Measurements from ENCODE around the gene APPL2.
"Not testable (repeated sequence)": the region's sequence is repeated elsewhere in the genome, so short reads cannot be mapped to it uniquely, and the experiment has no call there.

Gene APPL2

DNA sequence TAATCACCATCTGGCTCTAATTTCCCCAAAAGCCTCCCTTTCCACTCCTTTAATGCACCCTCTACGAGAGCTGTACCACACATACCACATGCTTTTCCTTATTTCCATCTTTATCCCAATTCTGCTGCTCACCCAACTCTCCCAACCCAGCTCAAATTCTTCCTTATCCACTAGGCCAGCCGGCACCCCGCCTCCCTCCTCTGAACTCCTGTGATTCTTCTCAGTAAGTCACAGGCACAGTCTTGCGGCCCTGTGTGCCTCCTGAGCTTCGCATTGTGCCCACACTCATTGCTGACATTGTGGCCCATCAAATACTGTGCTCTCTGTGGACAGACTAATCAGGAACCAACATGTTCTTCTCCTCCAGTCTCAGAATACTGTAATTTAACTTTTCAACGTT is 45.4 kb downstream of the APPL2 start:
- no peak for DNase-seq (ENCODE audit: low read depth)

DNA sequence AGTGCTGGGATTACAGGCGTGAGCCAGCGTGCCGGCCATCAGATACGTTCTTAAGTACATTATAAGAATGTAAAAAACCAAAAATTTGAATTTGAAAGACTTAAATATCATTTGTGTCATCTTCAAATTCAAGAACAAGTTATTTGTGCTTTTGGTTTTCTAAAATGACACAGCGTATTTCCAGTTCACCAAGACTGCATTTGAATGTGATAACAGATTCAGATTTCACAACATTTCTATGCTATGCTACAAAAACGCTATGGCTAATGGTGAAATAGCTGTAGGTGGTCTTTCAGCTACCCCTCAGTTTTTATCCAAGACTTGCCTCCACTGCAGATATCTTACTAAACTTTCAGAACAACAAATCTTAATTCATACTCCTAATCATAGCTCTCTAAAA is 46.7 kb downstream of the APPL2 start:
- no peak for DNase-seq (ENCODE audit: low read depth)

DNA sequence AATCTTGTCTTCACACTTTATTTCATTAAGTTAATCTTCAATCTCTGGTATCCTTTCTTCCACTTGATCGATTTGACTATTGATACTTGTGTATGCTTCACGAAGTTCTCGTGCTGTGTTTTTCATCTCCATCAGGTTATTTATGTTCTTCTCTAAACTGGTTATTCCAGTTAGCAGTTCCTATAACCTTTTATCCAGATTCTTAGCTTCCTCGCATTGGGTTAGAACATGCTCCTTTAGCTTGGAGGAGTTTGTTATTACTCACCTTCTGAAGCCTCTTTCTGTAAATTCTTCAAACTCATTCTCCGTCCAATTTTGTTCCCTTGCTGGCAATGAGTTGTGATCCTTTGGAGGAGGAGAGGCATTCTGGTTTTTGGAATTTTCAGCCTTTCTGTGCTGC is 52.0 kb downstream of the APPL2 start:
- not testable (repeated sequence) for DNase-seq (ENCODE audit: low read depth)

DNA sequence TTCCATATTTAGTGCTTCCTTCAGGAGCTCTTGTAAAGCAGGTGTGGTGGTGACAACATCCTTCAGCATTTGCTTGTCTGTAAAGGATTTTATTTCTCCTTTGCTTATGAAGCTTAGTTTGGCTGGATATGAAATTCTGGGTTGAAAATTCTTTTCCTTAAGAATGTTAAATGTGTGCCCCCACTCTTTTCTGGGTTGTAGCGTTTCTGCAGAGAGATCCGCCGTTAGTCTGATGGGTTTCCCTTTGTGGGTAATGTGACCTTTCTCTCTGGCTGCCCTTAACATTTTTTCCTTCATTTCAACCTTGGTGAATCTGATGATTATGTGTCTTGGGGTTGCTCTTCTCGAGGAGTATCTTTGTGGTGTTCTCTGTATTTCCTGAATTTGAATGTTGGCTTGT is 52.6 kb downstream of the APPL2 start:
- DNase-seq (ENCODE audit: low read depth): not testable (repeated sequence)

DNA sequence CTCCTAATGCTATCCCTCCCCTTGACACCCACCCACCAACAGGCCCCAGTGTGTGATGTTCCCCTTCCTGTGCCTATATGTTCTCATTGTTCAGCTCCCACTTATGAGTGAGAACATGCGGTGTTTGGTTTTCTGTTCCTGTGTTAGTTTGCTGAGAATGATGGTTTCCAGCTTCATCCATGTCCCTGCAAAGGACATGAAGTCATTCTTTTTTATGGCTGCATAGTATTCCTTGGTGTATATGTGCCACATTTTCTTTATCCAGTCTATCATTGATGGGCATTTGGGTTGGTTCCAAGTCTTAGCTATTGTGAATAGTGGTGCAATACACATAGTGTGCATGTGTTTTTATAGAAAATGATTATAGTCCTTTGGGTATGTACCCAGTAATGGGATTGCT is 56.9 kb downstream of the APPL2 start:
- DNase-seq (ENCODE audit: low read depth): not testable (repeated sequence)

DNA sequence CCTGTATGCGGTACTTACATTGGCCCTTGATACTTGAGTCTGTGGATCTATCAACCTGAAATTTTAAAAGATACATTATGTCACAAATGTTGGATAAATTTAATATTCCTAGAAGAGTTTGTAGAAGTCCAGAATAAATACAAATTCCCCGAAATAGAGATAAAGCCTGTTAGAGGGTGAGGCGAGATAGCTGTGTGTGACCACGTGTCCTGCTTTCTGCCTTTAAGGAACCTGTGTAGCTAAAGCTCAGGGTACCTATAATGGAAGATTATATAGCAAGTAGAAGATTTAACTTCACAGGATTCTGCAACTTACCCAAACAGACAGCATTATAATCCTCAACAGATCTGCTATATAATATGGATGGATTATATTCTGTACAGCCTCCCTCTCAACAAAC is 58.8 kb downstream of the APPL2 start:
- no peak for DNase-seq (ENCODE audit: low read depth)

DNA sequence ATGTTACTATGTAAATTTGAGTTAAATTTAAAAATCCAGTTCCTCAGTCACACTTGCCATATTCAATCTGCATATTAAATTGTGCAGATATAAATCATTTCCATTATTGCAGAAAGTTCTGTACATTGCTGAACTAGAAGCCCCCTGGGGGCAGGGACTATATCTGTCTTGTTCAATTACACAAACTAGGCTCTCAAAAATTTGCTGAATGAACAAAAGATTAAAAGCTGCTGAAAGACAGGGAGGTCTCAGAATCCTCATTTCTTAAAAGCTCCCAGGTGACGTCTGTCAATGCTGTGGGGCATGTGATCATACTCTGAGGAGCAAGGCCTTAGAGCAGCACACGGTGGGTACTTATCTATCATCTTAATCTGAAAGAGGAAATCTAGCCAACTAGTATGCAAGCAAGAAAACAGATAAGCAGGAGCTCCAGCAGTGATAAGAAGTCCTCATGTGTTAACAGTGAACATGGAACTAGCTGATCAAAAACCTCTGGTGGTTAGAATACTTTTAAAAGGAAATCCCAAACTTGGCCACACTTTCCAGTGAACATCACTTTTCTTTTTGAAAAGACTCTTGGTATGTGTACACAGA is 60.5 kb downstream of the APPL2 start:
- DNase-seq (ENCODE audit: low read depth): no peak

DNA sequence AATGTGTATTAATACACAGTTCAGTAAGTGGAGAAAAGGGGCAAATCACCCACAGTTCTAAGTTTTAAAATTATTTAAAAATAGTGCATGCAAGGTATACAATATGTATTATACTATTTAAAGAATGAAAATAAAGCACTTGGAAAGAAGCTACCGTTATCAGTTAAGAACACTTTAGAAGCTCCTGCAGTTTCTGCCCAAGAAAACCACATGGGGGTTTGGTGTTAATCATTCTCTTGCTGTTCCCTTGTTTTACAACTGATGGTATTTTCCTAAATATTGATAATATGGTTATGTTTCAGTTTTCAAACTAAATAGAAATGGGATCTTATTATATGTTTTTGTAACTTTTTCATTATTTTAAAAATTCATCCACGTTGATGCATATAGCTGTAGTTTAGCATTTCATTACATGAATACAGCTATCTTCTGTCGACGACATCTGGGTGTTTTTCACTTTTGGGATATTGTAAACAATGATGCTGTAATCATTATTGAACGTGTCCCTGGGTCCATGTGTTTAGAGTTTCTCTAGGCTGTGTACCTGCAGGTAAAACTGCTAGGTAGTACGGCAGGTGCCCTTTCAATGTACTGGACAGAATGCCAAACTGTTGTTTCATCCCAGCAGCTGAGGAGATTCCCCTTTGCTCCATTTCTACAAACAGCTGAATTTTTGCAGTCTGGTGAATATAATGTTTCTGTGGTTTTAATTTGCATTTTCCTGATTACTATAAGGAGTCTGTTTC is 64.1 kb downstream of the APPL2 start:
- no peak for DNase-seq (ENCODE audit: low read depth)

DNA sequence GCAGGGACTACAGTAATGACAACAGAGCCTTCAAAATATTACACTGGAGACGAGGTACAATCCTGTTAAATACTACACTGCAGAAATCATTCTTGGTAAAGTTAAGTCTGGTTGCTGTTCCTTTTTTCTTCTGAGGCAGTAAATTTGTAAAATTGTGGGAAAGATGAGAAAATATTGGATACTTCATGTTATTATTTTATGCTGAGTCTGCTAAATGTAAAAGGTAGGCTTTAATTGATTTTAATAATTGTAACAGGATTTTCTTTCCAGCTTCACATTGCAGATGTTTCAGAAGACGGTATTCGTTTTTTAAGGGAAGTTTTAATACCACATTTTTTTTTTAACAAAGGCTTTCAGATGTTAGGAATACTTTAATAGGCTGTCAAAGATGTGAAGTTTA is 65.8 kb downstream of the APPL2 start:
- no peak for DNase-seq (ENCODE audit: low read depth)

DNA sequence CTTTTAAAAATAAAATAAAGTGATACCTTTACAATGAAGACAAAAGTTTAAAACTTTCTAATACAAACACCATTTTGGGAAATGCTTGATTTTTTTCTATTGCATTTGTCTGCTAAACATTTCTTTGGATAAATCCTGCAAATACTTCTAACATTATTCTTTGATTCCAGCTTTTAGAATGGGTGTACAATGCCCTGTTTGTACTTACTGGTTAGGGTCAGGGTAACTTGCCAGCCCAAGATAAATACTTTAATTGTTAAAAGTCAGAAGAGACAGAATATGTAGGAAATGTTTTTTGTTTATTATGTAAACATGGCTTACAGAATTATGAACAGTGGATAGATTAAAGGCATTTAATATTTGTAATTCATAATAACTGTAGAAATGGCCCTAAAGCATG is 68.0 kb downstream of the APPL2 start:
- no peak for DNase-seq (ENCODE audit: low read depth)

DNA sequence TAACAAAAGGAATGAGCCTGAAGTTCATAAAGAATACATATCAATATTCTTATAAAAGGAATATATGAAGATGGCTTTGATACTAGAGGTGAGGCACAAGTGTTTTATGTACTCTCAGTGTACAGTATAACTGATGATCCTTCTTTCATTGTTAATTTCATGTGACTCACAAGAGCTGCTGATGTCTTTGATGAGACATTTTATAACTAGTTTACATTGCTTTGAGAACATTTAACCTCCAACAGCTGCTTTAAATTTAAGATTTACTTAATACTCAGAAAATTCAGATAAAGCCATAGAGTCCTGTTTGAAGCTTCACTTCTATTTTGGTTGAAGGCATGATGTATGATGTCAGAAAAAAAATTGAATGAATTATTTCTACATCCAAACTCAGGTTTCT is 68.6 kb downstream of the APPL2 start:
- DNase-seq (ENCODE audit: low read depth): no peak

DNA sequence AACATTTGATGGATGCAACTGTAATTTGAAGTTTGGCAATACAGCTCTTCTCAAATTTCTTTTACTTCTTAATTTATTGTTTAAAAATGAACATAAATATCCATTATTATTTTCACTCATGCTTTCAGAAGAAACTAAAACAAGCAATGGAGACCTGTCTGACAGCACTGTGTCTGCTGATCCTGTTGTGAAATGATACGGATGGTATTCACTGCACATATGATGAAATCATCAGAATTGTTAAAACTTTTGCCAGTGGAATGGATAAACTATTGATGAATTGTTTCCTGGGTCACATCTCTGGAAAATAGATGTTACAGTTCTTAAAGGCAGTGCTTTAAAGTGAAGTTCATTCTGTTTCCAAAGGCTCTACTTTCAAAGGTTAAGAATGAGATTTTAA is 69.2 kb downstream of the APPL2 start:
- no peak for DNase-seq (ENCODE audit: low read depth)

DNA sequence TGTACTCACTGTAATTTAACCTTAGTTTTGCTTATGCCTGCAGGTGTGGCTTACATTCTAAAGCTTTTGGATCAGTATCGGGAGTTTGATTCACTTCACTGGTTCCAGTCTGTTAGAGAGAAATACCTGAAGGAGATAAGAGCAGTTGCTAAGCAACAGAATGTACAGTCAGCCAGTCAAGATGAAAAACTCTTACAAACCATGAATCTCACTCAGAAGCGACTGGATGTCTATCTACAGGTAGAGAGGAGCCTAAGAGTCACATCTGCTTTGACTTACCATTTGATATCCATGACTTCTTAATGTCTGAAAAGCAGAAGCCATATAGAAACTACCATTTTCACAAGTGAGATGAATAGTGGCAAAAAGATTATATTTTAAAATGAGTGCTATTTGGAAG is 71.9 kb downstream of the APPL2 start:
- no peak for DNase-seq (ENCODE audit: low read depth)

DNA sequence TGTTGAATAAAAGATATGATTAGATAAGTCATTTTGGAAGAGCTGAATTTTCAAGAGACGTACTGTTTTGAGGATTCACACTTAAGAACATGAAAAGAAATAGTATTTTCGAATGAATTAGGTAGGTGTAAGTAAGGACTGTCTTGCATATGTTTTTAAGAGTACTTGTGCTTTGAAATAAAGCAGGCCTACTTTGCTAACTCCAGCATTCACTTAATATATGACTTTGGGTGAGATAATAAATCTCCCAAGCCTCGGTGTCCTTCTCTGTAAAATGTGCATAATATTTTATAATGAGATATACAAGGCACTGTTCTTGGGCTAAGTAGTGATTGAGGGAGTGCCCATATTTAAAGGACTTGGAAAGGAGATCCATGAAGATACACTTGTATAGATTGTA is 73.8 kb downstream of the APPL2 start:
- no peak for DNase-seq (ENCODE audit: low read depth)

DNA sequence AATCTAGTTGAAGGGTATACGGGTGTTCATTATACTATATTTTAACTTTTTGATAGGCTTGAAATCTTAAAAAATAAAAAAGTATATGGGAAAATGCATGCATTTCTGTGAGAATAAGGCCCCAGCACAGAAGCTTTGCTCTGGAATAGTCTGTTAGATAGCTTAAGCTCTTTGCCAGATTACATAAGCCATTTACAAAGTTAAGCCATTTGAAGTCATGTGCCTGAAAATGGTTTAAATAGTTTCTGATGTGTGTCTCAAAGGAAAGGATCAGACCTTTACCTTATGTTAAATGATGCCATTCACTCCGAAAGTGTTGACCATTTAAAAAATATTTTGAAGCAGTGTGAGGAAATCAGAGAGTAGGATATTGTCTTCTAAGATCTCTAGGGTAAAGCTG is 77.1 kb downstream of the APPL2 start:
- no peak for DNase-seq (ENCODE audit: low read depth)

DNA sequence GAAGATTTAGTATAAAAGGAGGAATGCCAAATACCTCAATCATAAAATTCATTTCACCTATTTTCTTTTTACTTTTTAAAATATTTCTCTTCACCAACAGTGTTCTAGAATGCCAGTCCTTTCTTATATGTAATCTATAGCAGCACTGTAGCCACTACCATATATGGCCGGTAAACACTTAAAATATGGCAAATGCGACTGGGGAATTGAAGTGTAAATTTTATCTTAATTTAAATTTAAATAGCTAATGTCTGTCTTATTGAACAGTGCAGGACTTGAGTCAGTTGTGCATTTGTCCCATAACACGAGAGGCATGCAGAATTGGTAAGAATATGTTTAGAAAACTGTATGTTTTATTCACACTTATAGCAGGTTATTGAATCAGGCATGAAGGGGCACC is 78.4 kb downstream of the APPL2 start:
- DNase-seq (ENCODE audit: low read depth): no peak

DNA sequence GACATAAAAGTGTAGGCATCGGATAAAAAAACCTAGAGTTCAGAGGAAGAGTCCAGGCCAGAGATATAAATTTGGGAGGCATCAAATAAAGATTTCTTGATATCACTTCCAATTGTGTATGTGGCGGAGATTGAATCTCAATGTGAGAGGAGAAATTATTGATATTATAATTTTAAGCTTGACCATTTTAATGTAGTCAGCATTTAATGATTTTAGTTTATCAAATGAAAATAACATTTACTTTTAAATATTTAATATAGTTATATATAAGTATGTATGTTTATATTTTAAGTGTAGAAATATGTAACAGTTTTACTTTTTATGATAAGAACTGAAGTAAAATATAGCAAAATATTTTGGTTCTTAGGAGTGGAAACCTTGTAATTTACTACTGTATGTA is 79.7 kb downstream of the APPL2 start:
- no peak for DNase-seq (ENCODE audit: low read depth)

DNA sequence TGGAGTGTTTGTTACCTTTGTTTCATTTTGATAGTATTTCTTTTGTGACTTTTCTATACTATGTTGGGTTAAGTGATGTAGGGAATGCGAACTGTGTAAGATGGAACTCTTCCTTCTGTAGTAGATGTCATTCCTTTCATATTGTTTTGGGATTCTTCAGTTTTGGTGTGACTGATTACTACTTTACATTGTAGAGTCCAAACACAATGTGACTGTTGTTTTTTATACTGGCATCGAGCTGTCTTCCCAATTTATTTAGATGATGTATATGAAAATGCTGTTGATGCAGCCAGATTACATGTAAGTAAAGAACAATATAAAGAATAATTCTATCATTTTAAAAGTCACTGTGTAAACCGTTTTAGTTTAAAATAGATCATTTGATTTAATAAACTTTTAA is 93.7 kb downstream of the APPL2 start:
- no peak for DNase-seq (ENCODE audit: low read depth)

DNA sequence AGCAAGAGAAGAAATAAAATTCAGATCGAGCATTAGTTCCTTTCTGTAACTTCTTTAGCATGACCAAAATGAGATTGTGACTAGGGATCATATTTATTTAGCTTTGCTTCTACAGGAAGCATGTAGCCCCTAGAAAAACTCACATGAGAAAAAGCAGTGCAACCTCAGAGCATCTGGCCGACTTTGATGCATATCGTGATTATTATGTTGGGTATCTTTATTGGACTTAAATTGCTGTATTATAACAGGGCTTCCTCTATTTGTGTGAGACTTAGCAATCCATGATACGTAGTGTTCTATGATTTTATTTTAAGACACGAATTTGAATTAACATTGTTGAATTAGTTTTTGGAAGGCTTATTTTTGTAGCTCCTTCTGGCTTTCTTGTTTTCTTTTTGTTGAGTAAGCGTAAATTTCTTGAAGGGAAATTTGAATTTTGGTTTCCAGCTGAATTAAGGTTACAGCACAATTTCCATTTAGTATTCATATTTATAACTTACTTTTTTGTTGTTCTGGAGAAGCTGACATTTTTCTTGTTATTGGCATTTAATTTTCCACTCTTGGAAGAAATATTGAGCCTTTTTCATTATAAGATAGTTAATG is 94.6 kb downstream of the APPL2 start:
- no peak for DNase-seq (ENCODE audit: low read depth)

DNA sequence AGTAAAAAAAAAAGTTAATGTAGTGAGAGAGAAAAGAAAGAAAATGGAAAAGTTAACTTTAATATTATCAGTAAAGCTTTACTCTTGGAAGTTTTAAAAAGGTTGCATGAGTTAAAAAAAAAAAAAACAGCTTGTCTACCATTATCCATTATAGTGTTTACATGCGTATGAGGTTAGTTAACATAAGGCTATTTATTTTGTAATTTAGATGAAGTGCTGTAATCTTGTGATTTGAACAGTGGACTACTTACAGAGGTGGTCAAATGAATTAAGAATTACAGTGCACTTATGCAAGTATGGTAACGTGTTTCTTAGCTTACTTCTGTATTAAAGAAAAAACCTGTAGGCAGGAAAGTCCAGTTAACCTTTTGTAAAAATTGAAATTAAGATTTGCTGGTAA is 97.7 kb downstream of the APPL2 start:
- DNase-seq (ENCODE audit: low read depth): no peak

All from activated T-helper 1 cell treated with Interleukin-2 at 50 U/mL for 16 hours (primary cell).